Measurements from ENCODE around the gene EMD.

EMD gene

DNA sequence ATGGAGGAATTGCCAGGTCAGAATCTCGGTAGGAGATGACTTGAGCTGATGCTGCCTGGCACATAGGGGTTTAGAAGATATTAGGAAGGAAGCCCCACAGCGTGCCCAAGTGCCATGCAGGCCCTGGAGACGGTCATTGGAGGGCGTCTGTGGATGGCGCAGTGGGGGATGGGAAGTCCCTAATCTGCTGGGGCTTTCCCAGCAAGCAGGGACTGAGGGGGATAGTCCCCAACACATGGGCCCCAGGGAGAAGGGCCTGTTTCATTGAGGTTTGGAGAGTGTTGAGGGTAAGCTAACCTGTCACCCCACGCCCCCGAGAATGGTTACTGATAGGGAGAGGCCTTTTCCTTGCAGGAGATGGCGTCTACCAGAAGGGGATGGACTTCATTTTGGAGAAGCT lies 40.1 kb downstream of the EMD start:
- CTCF ChIA-PET = interaction anchor here (0.7 kb wide), 1 partner anchor 116 kb away, joined by 3 read pairs; no protein-coding TSS in a partner anchor
- TF ChIP-seq, protein P1, sequence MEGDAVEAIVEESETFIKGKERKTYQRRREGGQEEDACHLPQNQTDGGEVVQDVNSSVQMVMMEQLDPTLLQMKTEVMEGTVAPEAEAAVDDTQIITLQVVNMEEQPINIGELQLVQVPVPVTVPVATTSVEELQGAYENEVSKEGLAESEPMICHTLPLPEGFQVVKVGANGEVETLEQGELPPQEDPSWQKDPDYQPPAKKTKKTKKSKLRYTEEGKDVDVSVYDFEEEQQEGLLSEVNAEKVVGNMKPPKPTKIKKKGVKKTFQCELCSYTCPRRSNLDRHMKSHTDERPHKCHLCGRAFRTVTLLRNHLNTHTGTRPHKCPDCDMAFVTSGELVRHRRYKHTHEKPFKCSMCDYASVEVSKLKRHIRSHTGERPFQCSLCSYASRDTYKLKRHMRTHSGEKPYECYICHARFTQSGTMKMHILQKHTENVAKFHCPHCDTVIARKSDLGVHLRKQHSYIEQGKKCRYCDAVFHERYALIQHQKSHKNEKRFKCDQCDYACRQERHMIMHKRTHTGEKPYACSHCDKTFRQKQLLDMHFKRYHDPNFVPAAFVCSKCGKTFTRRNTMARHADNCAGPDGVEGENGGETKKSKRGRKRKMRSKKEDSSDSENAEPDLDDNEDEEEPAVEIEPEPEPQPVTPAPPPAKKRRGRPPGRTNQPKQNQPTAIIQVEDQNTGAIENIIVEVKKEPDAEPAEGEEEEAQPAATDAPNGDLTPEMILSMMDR (IDR thresholded peaks at IDR 0.05; ENCODE audit: control extremely low read depth, extremely low read depth, low read depth, missing control alignments) = no peak
- POLR2A ChIA-PET = no interaction called here
- DNase-seq (ENCODE audit: extremely low spot score) = no peak

- TF ChIP-seq, protein P1 (IDR thresholded peaks at IDR 0.05; ENCODE audit: control extremely low read depth, extremely low read depth, low read depth, missing control alignments) = no peak
- ChIA-PET POLR2A (no interaction called here), CTCF (interaction anchor here (1.0 to 1.2 kb wide), 2 partner anchors 21 to 406 kb away, joined by 3 read pairs; no protein-coding TSS in a partner anchor)
- no peak for DNase-seq (ENCODE audit: extremely low spot score)
Observed at GRCh38 chrX:154419688-154420401, 40.8 kb downstream of the EMD start.

DNA sequence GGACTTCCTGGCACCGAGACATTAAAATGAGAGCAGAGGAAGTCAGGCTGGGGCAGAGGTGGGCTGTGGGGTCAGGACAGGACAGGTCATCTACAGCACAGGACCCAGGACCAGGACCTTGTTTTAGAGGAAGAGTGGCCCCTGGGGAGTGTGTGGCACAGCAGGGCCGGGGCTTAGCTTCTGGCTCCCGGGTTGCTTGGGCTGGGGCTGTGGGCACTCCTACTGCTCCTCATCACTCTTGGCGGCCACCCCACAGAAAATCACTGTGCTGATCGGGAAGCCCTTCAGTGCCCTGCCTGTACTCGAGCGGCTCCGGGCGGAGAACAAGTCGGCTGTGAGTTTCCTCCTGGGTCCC lies 41.3 kb downstream of the EMD start:
- DNase-seq (ENCODE audit: extremely low spot score) = no peak
- TF ChIP-seq, protein P1 (IDR thresholded peaks at IDR 0.05; ENCODE audit: control extremely low read depth, extremely low read depth, low read depth, missing control alignments) = no peak
- POLR2A ChIA-PET = no interaction called here
- CTCF ChIA-PET = interaction anchor here (1.0 to 1.2 kb wide), 2 partner anchors 21 to 406 kb away, joined by 3 read pairs; no protein-coding TSS in a partner anchor

GRCh38 chrX:154426916-154427770 lies 48.0 kb downstream of the EMD start:
- POLR2A ChIA-PET = no interaction called here
- CTCF ChIA-PET = interaction anchor here (1.0 to 2.7 kb wide), 2 partner anchors 12 to 100 kb away, joined by 4 to 7 read pairs; no protein-coding TSS in a partner anchor
- no peak for DNase-seq (ENCODE audit: extremely low spot score)
- TF ChIP-seq, protein P1 (IDR thresholded peaks at IDR 0.05; ENCODE audit: control extremely low read depth, extremely low read depth, low read depth, missing control alignments) = no peak

GRCh38 chrX:154428176-154429171 lies 49.4 kb downstream of the EMD start, which contains the start of gene ATP6AP1:
ATP6AP1 (plus strand) TSS chrX:154428677; CDS start chrX:154428693, 16 bp downstream.
- TF ChIP-seq, protein P1 (IDR thresholded peaks at IDR 0.05; ENCODE audit: control extremely low read depth, extremely low read depth, low read depth, missing control alignments) = peak; percentile 27
- ChIA-PET POLR2A (no interaction called here), CTCF (interaction anchor here (1.0 to 2.7 kb wide), 3 partner anchors 10 to 99 kb away, joined by 3 to 7 read pairs (median 4); partner anchors contain the start of gene TAFAZZIN)
- peak; percentile 91 for DNase-seq (ENCODE audit: extremely low spot score)
